Erythroblast (primary cell): ENCODE measurements around the gene SPARC.

Source experiments
- GATA1 ChIP-seq: IDR thresholded peaks from 2 replicates; pipeline ENCODE4 v1.6.1; 2011; ENCODE audit warnings: low read depth, mild to moderate bottlenecking, control low read depth, low read length, moderate library complexity
- POLR2A ChIP-seq: IDR thresholded peaks from 2 replicates; pipeline ENCODE4 v1.6.1; 2011; ENCODE audit warnings: mild to moderate bottlenecking, low read length

DNA sequence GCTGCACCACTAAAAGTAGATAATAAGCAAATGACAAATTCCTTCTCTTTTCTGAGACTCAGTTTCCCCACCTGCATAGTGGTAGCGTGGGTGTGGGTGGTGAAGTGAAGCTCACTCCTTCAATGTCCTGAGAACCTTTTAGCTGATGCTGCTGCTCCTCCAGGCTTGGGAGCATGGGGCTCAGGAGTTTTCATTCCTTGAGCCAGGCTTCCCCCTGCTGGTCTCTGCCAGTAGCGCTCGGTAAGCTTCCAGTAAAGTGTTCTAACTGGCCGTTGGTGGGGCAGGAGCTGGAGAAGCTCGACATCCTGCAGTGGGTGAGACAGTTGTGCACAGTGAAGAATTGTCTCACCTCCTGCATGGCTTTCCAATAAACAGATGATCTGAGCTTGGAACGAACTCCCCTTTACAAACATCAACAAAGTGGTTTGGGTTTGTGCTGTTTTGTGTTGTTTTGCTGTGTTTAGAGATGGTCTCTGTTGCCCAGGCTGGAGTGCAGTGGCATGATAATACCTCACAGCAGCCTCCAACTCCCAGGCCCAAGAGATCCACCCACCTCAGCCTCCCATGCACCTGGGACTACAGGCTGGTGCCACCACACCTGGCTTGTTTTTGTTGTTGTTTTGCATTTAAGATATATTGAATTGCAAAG lies 34.6 kb downstream of the SPARC start:
- TF ChIP-seq POLR2A (no peak), GATA1 (no peak)
